HEK293 (cell line): ENCODE data around the gene RPIA.

Source experiments
- CTCF ChIP-seq: fragments of 450-650 bp; formaldehyde crosslinking; IDR thresholded peaks from 2 replicates; pipeline ENCODE4 v1.5.1; 2016; ENCODE audit warnings: missing biosample characterization, missing genetic modification characterization
- FEZF1 ChIP-seq: fragments of 450-650 bp; formaldehyde crosslinking; IDR thresholded peaks from 2 replicates; pipeline ENCODE4 v1.5.1; 2016; ENCODE audit warnings: missing biosample characterization, missing genetic modification characterization
- HOXD13 ChIP-seq: sonication (generic); formaldehyde crosslinking; IDR thresholded peaks from 2 replicates; pipeline ENCODE4 v1.8.0; 2022; ENCODE audit warnings: missing genetic modification reagents, borderline replicate concordance
- ZNF510 ChIP-seq: fragments of 450-650 bp; formaldehyde crosslinking; IDR thresholded peaks from 2 replicates; pipeline ENCODE4 v1.5.1; 2018; ENCODE audit warnings: mild to moderate bottlenecking, missing genetic modification characterization, missing biosample characterization; ENCODE audit not compliant: insufficient replicate concordance
- ZNF610 ChIP-seq: fragments of 450-650 bp; formaldehyde crosslinking; IDR thresholded peaks from 2 replicates; pipeline ENCODE4 v1.5.1; 2016; ENCODE audit warnings: missing biosample characterization, missing genetic modification characterization, borderline replicate concordance
- ZNF704 ChIP-seq: fragments of 450-650 bp; formaldehyde crosslinking; IDR thresholded peaks from 2 replicates; pipeline ENCODE4 v1.5.1; 2016; ENCODE audit warnings: missing biosample characterization, missing genetic modification characterization

- TF ChIP-seq CTCF (tag by site-specific recombination) (no peak), ZNF610 (tag by site-specific recombination) (no peak), ZNF510 (no peak), FEZF1 (tag by site-specific recombination) (no peak), ZNF704 (tag by site-specific recombination) (no peak), HOXD13 (no peak)
Observed at GRCh38 chr2:88714667-88715066, 23.2 kb downstream of the RPIA start.
